HG03354 (cell line): Measurements from ENCODE around the gene SRPRA.
A peak's percentile ranks its signal among the peaks of the same experiment; 100 is the strongest.
"Not testable (repeated sequence)": the region's sequence is repeated elsewhere in the genome, so short reads cannot be mapped to it uniquely, and the experiment has no call there.

ENCODE experiments used
- ATAC-seq: cut with Tn5 transposase; IDR thresholded peaks from one replicate; pipeline ENCODE4 v1.9.1; 2021; ENCODE audit warnings: mild to moderate bottlenecking; ENCODE audit not compliant: unreplicated experiment, poor library complexity, severe bottlenecking

The SRPRA gene, protein sequence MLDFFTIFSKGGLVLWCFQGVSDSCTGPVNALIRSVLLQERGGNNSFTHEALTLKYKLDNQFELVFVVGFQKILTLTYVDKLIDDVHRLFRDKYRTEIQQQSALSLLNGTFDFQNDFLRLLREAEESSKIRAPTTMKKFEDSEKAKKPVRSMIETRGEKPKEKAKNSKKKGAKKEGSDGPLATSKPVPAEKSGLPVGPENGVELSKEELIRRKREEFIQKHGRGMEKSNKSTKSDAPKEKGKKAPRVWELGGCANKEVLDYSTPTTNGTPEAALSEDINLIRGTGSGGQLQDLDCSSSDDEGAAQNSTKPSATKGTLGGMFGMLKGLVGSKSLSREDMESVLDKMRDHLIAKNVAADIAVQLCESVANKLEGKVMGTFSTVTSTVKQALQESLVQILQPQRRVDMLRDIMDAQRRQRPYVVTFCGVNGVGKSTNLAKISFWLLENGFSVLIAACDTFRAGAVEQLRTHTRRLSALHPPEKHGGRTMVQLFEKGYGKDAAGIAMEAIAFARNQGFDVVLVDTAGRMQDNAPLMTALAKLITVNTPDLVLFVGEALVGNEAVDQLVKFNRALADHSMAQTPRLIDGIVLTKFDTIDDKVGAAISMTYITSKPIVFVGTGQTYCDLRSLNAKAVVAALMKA

DNA sequence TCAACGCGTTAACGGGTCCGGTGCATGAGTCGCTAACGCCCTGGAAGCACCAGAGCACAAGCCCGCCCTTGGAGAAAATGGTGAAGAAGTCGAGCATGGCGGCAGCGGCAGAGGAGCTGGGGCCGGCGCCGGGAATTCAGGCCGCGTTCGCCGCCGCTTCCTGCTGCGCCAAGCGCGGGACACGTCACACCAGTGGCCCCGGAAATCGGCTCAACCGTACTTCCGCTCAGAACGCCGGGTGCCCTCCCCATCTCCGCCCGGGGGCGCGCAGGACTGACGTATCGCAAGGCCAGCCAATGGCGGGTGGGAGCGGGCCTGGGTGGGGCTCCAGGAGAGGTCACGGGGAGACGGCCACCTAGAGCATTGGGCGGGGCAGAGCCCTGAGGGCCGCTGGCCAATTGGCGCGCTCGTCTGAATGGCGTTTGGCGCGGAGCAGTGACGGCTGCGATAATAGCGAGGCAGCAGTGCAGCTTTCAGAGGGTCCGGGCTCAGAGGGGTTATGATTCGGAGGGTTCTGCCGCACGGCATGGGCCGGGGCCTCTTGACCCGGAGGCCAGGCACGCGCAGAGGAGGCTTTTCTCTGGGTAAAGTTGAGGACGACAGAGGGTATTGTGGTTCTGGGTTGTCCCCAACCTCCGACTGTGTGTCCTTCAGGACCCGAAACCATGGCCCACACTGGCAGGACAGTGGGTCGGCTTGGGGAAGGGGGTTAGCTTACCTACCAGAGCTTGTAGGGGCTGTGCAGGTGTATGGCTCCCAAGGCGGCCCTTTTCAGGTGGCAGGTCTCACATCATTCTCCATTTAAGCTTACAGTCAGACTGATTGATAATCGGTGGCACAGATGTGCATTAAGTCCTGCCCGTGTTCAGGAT lies at the start of gene SRPRA, which contains the start of gene FOXRED1:
SRPRA (minus strand) TSS at position 188 of the 872 bp plus-strand sequence; CDS start at position 97, 91 bp downstream.
FOXRED1 (plus strand) TSS at position 447 of the 872 bp plus-strand sequence; CDS start at position 500, 53 bp downstream.
- ATAC-seq, result peak; percentile 99

DNA sequence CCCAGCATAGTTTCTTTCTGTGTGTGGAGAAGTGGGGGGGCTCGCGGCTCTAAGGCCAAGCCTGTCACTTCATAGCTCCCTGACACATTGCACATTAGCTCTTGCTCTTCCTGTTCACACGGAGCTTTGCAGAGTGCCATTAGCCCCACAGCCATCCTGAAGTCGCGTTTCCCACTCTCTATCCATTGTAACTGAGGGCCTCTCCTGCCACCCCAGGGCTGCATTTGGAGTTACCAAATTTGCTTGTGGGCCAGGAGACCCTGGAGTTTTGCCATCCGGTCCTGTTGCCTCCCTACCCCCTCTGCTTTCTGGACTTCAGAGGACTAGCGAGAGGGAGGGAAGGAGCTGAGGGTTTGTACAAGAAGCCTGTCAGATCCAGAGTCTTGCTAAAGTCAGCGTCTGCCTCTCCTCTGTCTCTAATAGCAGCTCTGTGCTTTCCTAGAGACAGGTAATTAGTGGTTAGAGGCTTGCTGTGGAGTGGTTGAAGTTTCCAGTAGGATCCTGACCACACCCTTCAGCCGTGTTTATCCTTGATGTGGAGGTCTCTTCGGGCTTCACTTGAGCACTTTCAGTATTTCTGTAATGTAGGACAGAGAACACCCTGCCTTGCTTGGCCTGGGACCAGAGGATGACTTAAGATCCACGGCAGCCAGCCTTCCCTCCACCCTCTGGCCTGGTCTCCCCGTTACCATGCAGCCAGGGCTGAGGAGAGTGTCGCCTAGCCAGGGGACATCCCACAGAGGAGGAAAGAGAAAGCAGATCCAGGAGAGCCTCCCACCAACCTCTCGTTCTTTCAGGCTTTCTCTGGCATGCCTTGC lies 49.3 kb upstream of the SRPRA start:
- ATAC-seq, result peak; percentile 49

DNA sequence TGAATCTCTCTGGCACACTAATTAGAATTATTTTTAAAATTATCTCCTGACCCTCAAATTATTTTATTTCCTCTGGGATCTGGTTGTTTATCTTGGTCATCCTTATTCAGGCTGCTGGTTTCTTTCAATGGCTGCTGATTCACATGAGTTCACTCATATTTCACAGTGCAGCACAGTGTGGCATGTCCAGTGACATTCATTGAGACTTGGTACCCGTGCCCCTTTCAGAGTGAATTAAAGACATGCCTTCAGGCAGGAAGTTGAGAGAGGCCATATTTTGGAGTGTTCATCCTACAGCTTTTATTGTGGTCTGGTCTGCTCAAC lies 48.7 kb upstream of the SRPRA start:
- ATAC-seq, result no peak

DNA sequence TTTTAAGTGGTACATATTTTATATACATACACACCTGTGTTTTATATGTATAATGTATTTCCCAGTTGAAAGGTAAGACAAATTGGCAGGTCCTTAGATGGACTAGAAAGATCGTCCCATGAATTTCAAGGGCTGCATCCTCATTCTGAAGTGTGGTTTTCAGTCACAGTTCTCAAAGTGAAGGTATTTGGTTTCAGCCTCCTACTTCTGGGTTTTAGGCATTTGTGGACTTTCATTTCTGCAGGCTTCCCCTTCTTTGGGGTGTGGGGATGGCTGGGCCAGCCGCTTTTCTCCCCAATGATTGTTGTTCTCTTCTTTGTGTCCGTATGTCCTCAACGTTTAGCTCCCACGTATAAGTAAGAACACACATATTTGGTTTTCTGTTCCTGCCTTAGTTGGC lies 45.1 kb upstream of the SRPRA start:
- ATAC-seq, result no peak

DNA sequence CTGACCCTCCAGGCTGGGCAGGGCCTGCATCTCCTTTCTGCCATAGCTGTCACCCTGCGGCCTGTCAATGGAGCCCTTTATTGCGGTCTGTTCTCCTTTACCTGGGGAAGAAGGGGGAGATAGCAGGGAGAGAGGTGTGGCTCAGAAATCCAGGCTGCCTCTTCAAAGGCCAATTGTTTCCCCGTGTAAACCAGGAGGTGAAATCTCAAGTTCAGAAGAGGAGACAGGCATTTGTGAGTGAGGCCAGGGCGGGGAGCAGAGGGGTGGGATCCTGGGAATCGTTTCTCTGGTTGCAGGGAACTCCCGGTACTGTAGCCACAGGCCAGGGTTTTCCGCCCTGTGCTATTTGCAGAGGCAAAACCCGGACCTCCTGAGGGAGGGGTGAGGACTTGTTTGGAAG lies 44.3 kb upstream of the SRPRA start:
- no peak for ATAC-seq

DNA sequence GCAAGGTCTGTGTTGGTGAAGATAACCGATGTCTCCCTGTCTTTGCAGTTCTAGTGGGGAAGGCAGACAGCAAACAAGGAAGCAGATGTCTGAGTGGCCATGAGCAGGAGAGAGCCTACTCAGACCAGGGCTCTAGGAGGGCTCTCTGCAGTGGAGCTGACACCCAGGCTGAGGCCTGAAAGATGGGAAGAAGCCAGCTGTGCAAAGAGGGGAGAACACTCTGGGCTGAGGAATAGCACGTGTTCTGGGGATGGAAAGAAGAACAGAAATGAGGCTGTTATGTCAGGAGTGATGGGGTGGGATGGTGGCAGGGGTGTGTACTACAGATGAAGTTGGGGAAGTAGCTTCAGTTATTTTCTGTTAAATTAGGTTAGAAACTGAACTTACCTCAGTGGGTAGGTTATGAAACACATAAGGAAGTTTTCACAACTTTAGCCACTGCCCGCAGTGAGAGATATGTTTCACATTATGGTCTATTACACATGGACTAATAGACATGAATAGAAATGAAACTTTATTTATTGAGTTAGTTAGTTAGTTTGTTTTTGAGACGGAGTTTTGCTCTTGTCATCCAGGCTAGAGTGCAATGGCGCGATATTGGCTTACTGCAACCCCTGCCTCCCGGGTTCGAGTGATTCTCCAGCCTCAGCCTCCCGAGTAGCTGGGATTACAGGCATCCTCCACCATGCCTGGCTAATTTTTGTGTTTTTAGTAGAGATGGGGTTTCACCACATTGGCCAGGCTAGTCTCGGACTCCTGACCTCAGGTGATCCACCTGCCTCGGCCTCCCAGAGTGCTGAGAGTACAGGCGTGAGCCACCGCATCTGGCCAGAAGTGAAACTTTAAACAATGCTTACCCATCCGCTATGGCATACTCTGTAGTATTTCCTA lies 43.0 kb upstream of the SRPRA start:
- peak; percentile 64 for ATAC-seq

DNA sequence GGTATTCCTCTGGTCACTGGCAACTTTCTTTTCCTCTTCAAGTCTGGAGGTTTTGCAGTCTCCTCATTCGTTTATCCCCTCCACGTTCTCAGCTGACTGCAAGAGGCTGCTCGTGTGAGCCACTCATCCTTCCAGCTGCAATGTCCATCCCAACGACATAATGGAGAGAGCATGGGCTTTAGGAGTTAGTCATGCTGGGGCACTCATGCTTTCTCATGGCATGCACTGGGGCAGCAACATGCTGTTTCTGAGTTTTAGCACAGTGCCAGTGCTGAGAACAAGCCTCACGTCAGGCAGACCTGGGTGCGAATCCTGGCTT lies 42.3 kb upstream of the SRPRA start:
- ATAC-seq, result no peak

DNA sequence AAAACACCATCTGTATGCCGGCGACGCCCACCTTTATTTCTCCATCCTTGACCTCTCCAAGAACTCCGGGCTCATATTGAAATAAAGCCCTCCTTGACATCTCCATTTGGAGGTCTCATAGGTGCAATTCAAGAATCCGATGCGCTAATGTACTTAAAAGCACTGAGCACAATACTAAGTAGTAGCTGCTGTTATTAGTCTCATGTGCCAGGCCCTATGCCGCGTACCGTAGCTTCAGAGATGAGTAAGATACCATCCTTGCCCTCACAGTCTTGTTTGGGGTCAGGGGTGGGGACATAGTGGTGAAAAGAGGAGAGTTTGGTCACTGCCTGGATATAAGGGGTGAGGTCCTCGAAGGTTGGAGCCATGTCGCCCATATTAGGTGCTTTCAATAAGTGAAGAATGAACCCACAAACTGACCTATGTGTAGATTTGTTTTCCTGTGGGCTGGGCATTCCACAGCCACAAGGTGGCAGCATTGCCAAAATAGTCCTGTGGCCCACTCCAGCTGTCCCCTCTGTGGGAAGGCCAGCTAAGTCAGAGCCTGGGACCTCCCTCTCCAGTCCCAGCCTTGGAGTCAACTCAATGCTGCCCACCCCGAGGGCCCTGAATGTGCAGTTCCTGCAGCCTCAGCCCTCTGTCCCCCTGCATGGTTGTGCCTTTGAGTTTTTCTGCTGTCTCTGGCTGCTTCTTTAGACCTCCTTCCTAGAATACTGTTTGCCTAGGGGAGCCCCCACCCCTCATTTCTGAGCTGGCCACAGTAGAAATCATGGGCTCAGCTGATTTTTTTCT lies 41.7 kb upstream of the SRPRA start:
- ATAC-seq, result peak; percentile 48

DNA sequence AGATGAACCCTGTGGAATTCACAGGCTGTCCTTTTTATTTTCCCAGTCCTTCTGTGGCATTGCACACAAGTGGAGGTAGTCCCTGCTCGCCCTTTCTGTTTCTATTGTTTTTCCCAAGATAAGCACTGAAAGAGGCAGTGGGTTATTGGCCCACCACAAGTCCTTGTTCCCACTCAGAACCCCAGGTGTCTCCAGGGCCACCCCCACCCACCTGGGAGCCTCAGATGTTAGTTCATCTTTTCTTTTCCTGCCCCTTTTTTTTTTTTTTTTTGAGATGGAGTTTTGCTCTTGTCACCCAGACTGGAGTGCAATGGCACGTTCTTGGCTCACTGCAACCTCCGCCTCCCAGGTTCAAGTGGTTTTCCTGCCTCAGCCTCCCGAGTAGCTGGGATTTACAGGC lies 40.1 kb upstream of the SRPRA start:
- ATAC-seq, result not testable (repeated sequence)

DNA sequence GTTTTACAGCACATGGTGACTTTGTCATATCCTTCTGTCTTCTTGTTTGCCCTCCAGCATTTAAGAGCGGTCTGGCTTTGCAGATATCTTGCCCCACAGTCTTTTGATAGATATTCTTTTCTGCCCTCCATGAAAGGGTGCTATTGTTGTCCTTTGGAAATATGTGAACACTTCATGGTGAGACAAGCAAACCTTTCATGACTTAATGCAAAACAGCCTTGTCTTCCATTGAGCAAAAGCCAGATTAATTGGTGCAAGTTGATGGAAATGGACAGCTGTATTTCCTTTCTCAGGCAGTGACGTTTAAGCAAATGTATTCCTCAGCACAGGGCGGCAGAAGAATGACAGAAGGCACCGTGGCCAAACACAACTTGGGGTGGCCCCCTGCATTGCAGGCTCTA lies 39.6 kb upstream of the SRPRA start:
- ATAC-seq, result no peak

DNA sequence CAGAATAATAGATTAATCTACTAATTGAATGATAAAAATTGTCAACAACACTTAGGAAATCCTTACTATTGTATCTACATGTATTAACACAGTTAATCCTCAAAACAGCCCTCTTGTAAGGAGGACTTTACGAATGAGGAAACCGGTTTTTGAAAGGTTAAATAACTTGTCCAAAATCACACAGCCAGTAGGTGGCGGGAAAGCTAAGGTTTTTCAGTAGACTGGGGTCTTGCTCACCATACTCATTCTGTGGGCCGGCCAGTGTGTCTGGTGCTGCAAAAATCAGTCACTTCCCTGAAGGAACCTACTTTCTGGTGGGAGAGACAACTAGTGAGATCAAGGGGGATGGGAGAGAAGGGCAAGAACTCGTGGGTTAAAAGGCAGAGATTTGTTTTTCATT lies 39.0 kb upstream of the SRPRA start:
- no peak for ATAC-seq

DNA sequence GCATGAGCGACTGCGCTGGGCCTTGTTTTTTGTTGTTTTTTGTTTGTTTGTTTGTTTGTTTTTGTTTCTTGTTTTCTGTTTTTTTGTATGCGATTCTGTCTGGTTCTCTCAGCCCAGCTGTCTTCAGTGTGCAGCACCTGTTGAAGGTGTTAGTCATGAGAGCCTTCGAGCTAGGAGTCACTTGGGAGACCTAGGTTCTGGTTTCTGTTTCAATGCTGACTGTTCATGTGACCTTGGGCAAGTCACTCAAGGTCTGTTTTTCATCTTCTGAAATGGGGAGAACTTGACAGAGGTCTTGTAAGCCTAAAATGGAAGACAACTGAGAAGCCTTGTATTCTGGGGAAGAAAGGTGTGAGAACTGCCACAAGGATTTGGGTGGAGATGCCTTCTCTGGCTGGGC lies 37.0 kb upstream of the SRPRA start:
- ATAC-seq, result peak; percentile 65

DNA sequence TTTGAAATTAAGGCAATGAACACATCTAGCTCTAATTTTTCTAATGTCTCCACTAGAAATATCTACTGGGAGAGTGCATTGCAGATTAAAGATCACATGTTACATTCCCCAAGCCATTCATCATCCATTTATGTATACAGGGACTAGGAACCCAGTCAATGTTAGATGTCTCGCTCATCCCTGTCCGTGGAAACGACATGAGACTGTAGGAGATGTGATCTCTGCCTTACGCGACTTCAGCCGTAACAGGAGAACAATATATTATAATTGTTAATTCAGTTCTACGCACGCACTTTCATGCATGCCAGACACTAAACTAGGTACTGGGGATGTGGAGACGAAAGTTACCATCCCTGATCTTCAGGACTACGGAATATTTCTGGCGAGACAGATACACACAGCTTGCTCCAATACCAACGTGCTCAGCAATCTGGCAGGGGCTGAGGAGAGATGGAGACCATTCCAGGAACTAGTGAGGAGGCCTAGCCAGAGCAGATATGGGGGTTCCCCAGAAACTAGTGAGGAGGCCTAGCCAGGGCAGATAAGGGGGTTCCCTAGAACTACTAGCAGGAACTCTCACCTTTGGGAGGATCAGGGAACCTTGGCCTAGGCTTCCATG lies 35.9 kb upstream of the SRPRA start:
- ATAC-seq, result no peak

DNA sequence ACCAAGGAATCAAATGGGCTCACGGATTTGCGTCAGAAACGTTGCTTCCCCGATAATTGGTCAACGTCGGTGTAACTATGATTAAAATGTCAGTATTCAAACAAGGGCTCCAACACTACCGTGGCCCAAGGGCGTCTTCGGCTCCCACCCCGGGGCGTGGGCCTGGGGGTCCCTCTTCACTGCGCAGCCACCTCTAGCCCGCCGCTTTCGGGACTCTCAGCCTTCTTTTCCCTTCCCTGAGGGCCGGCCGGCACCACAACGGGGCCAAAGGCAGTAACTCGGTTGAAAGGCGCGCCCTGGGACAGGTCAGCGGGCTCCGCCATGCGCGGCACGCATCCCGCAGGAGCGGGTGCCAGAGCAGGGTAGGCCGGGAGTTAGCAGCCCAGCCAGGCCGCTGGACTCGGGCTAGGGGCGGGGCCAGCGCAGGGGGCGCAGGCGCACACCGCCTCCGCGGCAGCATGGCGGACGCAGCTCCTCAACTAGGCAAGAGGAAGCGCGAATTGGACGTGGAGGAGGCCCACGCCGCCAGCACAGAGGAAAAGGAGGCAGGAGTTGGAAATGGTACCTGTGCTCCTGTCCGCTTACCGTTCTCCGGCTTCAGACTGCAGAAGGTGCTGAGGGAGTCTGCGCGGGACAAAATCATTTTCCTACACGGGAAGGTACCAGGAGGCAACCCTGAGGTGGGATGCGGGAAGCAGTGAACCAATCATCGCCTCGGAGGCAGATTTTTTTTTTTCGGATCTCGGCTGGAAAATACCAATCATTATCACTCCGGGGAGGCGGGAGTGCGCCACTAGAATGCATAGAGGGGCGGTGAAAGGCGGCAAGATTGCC lies 35.1 kb upstream of the SRPRA start, which contains the start of gene DCPS:
DCPS (plus strand) TSS at position 438 of the 834 bp plus-strand sequence; CDS start at position 459, 21 bp downstream.
- peak; percentile 90 for ATAC-seq

DNA sequence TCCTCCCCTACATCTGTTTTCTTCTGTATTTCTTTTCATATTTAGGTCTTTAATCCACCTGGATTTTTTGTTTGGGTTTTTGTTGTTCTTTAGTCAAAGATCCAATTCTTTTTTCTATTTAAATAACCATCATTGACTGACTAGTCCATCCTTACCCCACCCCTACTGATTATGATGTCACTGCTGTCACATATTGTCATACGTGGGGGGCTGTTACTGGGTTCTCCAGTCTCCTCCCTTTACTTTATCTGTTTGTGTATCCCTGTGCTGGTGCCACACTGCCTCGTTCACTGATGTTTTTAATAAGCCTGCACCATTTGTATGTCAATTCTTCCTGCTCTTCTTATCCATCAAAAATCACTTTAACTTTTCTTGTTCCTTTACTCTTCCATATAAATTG lies 28.3 kb upstream of the SRPRA start:
- no peak for ATAC-seq

DNA sequence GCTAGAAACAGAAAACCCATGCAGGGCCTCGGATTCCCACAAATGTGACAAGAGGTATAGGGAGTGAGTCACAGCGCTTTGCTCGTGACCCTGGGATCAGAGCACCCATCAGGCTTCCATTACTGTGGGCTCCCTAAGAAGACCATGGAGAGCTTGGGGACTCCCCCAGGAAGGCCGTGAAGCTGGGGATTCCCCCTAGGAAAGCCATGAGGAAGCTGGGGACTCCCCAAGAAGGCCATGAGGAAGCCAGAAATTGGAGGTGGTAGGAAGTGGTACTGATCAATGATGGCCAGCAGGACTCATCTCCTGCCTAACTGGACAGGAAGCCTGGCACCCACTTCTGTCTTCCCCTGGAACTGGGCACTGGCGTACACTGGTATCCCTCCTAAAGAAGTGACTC lies 25.0 kb upstream of the SRPRA start:
- no peak for ATAC-seq

DNA sequence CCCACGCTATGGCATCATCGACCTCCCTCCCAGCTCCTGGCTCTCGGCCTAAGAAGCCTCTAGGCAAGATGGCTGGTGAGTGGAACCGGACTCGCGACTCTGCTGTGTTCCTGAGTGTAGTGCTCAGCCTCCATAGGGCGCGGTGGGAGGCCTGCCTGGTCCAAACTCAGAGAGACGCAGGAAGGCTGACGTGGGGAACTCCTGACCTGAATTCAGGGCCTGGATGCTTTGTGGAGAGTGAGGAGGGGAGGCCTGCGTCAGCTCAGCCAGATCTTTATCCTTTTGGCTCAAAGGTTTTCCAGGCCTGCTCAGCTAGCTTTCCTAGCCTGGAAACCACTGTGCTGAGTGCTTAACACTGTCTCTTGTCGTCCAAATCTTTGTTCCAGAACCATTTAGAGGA lies 22.2 kb upstream of the SRPRA start:
- ATAC-seq, result no peak
